Thoracic aorta (tissue), 2 donors: ENCODE measurements around the gene WNK2. TPM values are rescaled to one million over a fixed set of nuclear protein-coding genes. Genes with fewer than 3 reads are reported as not detected.

Experiments used
- ATAC-seq: fragments of 150-250 bp; one replicate; pipeline ENCODE4 v1.8.0; 2017; ENCODE audit warnings: low read depth; ENCODE audit not compliant: insufficient number of reproducible peaks, low FRiP score
- DNase-seq: peaks from one replicate; pipeline ENCODE4 v3.0.0-alpha.2; 2020; ENCODE audit warnings: low spot score
- H3K27ac ChIP-seq, 2 donors: fragments of 200-600 bp; sonication (generic); 1 replicate in 1 of 2; 2 replicates in 1 of 2; pipeline ENCODE4 v1.5.1; 2016; ENCODE audit warnings: mild to moderate bottlenecking in 2 of 2, moderate library complexity in 2 of 2
- H3K27me3 ChIP-seq: fragments of 200-600 bp; sonication (generic); replicated peaks from 2 replicates; pipeline ENCODE4 v1.6.0; 2016; ENCODE audit warnings: mild to moderate bottlenecking; ENCODE audit not compliant: insufficient read depth
- H3K36me3 ChIP-seq: fragments of 200-600 bp; sonication (generic); one replicate; pipeline ENCODE4 v1.5.1; 2016
- H3K4me1 ChIP-seq, 2 donors: fragments of 200-600 bp; sonication (generic); 1 replicate in 1 of 2; 2 replicates in 1 of 2; pipeline versions ENCODE4 v1.5.1 to v1.6.0; 2016; ENCODE audit warnings: low read depth in 2 of 2, mild to moderate bottlenecking in 1 of 2; ENCODE audit not compliant: control insufficient read depth in 1 of 2
- H3K4me3 ChIP-seq: fragments of 200-600 bp; sonication (generic); 2 replicates; pipeline ENCODE4 v1.5.1; 2016; ENCODE audit warnings: mild to moderate bottlenecking
- H3K9me3 ChIP-seq: fragments of 200-600 bp; sonication (generic); 2 replicates; pipeline ENCODE4 v1.5.1; 2016
- total RNA-seq, 2 donors: library from RNA; depleted of rRNA; stranded (reverse); fragments of >200 nt; gene quantifications; one replicate each; pipeline versions ENCODE4 v1.1.0 to v1.2.3, GENCODE V29; 2016
- TF ChIP-seq, protein P1 (sequence below): fragments of 200-600 bp; sonication (generic); IDR thresholded peaks from one replicate; pipeline ENCODE4 v1.5.1; 2019; ENCODE audit warnings: antibody characterized with exemption

WNK2 gene
- total RNA-seq, 2 donors from 2014 or later = 0.95 to 4.7 TPM

DNA sequence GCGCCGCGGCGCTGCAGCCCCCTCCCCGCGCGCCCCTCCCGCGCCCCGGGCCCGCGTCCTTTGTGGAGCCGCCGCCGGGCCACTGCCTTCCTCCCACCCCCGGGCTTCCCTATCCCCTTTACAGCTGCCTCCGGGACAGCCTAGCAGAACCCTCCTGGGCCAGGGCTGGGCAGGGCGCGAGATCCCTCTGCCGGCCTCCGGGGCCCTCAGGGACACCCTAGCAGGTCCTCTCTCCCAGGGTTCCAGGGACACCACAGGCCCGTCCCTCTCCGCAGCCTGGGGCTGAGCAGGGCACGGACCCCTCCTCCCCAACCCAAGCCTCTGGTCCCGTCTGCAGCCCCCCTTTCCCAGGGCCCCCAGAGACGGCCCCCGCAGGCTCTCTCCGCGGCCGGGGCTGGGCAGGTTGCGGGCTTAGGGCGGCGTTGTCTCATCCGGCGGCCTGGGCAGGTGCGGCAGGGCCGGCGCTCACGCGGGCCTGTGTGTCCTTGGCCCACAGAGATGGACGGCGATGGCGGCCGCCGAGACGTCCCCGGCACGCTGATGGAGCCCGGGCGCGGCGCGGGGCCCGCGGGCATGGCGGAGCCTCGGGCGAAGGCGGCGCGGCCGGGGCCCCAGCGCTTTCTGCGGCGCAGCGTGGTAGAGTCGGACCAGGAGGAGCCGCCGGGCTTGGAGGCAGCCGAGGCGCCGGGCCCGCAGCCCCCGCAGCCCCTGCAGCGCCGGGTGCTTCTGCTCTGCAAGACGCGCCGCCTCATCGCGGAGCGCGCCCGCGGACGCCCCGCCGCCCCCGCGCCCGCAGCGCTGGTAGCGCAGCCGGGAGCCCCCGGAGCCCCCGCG, 710 bp downstream of the WNK2 start:
- H3K4me3 ChIP-seq = peak overlapping the region; percentile 66
- ATAC-seq = no peak
- H3K9me3 ChIP-seq = no peaks in the 10 kb centered on the region
- no peak for DNase-seq
- TF ChIP-seq, protein P1, sequence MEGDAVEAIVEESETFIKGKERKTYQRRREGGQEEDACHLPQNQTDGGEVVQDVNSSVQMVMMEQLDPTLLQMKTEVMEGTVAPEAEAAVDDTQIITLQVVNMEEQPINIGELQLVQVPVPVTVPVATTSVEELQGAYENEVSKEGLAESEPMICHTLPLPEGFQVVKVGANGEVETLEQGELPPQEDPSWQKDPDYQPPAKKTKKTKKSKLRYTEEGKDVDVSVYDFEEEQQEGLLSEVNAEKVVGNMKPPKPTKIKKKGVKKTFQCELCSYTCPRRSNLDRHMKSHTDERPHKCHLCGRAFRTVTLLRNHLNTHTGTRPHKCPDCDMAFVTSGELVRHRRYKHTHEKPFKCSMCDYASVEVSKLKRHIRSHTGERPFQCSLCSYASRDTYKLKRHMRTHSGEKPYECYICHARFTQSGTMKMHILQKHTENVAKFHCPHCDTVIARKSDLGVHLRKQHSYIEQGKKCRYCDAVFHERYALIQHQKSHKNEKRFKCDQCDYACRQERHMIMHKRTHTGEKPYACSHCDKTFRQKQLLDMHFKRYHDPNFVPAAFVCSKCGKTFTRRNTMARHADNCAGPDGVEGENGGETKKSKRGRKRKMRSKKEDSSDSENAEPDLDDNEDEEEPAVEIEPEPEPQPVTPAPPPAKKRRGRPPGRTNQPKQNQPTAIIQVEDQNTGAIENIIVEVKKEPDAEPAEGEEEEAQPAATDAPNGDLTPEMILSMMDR = no peak
- H3K4me1 ChIP-seq = peaks cover 4 to 16% of the 10 kb centered on the region in 2 donors
- no peaks in the 10 kb centered on the region for H3K27me3 ChIP-seq
- no peak overlapping the region for H3K27ac ChIP-seq
- H3K36me3 ChIP-seq = no peaks in the 10 kb centered on the region

DNA sequence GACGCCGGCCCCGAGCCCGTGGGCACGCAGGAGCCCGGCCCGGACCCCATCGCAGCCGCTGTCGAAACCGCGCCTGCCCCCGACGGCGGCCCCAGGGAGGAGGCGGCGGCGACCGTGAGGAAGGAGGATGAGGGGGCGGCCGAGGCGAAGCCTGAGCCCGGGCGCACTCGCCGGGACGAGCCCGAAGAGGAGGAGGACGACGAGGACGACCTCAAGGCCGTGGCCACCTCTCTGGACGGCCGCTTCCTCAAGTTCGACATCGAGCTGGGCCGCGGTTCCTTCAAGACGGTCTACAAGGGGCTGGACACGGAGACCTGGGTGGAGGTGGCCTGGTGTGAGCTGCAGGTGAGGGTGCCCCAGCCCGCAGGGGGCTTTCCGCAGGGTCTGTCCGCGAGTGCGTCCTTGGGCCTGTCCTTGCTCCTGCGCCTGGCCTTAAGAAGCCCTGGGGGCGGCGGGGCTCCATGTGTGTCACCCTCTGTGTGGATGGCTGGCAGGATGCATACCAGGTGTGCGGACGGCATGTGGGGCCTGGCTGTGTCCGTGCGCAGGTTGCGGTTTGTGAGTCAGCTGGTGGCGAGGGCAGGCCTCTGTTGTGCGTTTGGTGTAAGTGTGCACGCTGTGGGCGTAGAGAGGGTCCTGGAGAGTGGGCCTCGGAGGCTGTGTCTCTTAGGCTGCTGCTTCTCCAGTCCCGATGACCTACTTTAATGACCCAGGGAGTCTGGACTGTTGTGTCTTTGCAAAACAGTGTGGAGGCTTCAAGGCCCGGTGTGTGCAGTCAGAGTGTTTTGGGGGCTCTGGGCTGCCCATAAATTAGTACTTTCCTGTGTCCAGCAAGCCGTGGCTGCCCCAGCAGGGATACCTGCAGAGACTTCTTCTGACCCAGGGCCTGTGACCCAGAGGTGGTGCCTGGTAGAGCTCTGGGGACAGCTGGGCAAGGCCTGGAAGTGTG, 1.6 kb downstream of the WNK2 start:
- Histone ChIP-seq H3K4me3 (no peak overlapping the region), H3K27me3 (no peaks in the 10 kb centered on the region), H3K9me3 (no peaks in the 10 kb centered on the region), H3K4me1 (peaks cover 4 to 16% of the 10 kb centered on the region in 2 donors), H3K27ac (no peak overlapping the region), H3K36me3 (no peaks in the 10 kb centered on the region)
- DNase-seq (no peak), ATAC-seq (no peak)
- TF ChIP-seq, protein P1 = no peak

DNA sequence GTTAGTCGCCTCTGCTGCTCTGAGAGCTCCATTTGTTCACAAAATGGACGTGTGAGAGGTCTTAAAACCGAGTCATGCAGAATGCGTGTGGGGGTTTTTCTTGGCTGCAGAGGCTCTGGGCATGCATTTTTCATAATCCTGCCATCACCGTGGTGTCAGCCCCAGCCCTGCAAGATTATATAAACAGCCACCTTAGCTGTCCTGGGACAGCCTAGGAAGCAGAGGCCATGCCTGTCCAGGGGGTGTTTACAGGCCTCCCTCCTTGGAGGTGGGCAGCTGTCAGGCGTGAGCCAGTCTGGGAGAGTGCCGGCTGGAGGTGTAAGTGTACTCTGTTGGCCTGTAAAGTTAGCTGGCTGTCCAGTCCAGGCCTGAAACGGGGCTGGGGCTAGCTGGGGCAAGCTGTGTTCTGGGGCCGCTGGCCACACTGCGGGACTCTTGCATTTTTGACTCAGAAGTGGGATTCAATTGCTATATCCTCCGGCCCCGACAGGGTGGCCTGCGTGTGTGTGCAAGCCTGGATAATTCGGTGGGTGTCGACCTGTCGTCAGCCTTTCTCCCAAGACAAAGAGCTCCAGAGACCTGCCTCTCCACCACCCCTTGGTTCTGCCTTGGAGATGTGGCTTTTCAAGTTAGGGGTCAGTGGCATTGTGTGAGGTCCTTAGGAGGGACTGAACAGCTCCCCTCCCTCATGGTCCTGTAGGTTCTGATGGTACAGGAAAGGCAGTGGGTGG, 2.4 kb downstream of the WNK2 start:
- no peaks in the 10 kb centered on the region for H3K36me3 ChIP-seq
- H3K4me3 ChIP-seq = no peak overlapping the region
- ATAC-seq (no peak), DNase-seq (no peak)
- H3K27ac ChIP-seq = no peak overlapping the region
- TF ChIP-seq, protein P1 = no peak
- peaks cover 4 to 16% of the 10 kb centered on the region in 2 donors for H3K4me1 ChIP-seq
- H3K9me3 ChIP-seq = no peaks in the 10 kb centered on the region
- H3K27me3 ChIP-seq = no peaks in the 10 kb centered on the region

DNA sequence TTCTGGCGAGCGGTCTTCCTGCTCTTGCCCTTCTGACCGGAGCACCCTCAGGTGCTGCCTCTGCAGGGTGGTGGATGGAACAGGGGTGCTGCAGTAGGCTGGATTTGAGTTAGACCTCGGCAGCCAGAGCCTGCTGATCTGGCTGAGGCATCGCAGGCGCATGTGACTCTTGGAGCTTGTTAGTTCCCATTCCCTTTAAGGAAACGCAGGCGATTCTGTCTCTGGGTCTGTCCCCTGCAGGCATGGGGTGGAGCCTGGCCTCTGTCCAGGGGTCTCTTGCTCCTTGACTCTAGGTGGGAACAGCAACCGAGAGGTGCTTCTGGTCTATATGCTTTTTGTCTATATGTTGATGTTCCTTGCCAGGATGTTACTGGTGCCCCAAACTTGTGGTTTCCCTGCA, 3.1 kb downstream of the WNK2 start:
- no peaks in the 10 kb centered on the region for H3K9me3 ChIP-seq
- ATAC-seq (no peak), DNase-seq (no peak)
- no peaks in the 10 kb centered on the region for H3K27me3 ChIP-seq
- H3K4me3 ChIP-seq = no peak overlapping the region
- TF ChIP-seq, protein P1 = no peak
- peaks cover 4 to 16% of the 10 kb centered on the region in 2 donors for H3K4me1 ChIP-seq
- H3K27ac ChIP-seq = no peak overlapping the region
- no peaks in the 10 kb centered on the region for H3K36me3 ChIP-seq
